SH-SY5Y (cell line): Measurements from ENCODE around the gene DAB1.

Experiments
- GATA2 ChIP-seq: IDR thresholded peaks from 2 replicates; pipeline ENCODE4 v1.6.1; 2011; ENCODE audit warnings: mild to moderate bottlenecking, low read depth, low read length
- GATA3 ChIP-seq: IDR thresholded peaks from 2 replicates; pipeline ENCODE4 v1.6.1; 2011; ENCODE audit warnings: low read depth, mild to moderate bottlenecking, low read length, moderate library complexity

DAB1 gene

GRCh38 chr1:57018119-57018518 is 405.7 kb downstream of the DAB1 start:
- TF ChIP-seq GATA2 (no peak), GATA3 (no peak)

GRCh38 chr1:57017717-57018116 is 406.1 kb downstream of the DAB1 start:
- TF ChIP-seq GATA2: no peak
- TF ChIP-seq GATA3: no peak

- TF ChIP-seq GATA2: no peak
- TF ChIP-seq GATA3: no peak
These were observed 406.7 kb downstream of the DAB1 start for GRCh38 chr1:57017200-57017599.

- TF ChIP-seq GATA2 (no peak), GATA3 (no peak)
These were observed 408.8 kb downstream of the DAB1 start for GRCh38 chr1:57015071-57015470.

GRCh38 chr1:57013522-57013921 is 410.3 kb downstream of the DAB1 start:
- TF ChIP-seq GATA2: no peak
- TF ChIP-seq GATA3: no peak

- TF ChIP-seq GATA2 (no peak), GATA3 (no peak)
These were observed 411.5 kb downstream of the DAB1 start for GRCh38 chr1:57012315-57012714.

- TF ChIP-seq GATA3 (no peak), GATA2 (no peak)
These were observed 413.3 kb downstream of the DAB1 start for GRCh38 chr1:57010511-57010910.

- TF ChIP-seq GATA2 (no peak), GATA3 (no peak)
These were observed 415.9 kb downstream of the DAB1 start for GRCh38 chr1:57007948-57008347.

- peak; percentile 65 for TF ChIP-seq GATA3
- TF ChIP-seq GATA2: peak; percentile 82
These were observed 416.4 kb downstream of the DAB1 start for GRCh38 chr1:57007472-57007871.

- TF ChIP-seq GATA2: no peak
- no peak for TF ChIP-seq GATA3
These were observed 420.3 kb downstream of the DAB1 start for GRCh38 chr1:57003398-57004139.

- TF ChIP-seq GATA3 (no peak), GATA2 (no peak)
These were observed 428.3 kb downstream of the DAB1 start for GRCh38 chr1:56995414-56996100.

GRCh38 chr1:56993475-56993874 is 430.4 kb downstream of the DAB1 start:
- TF ChIP-seq GATA3: no peak
- no peak for TF ChIP-seq GATA2

GRCh38 chr1:56992318-56993125 is 431.3 kb downstream of the DAB1 start:
- TF ChIP-seq GATA3 (no peak), GATA2 (no peak)

GRCh38 chr1:56991576-56991975 is 432.3 kb downstream of the DAB1 start:
- TF ChIP-seq GATA2: no peak
- TF ChIP-seq GATA3: no peak

GRCh38 chr1:56986397-56986796 is 437.5 kb downstream of the DAB1 start:
- no peak for TF ChIP-seq GATA2
- no peak for TF ChIP-seq GATA3
